Bronchial epithelial cell (primary cell): ENCODE measurements around the gene PLTP. TPM values are rescaled to one million over a fixed set of nuclear protein-coding genes. Genes with fewer than 3 reads are reported as not detected.

Experiments
- DNase-seq: peaks from one replicate; pipeline ENCODE4 v3.0.0-alpha.2; 2010; ENCODE audit warnings: low read depth
- FAIRE-seq: peaks from 2 replicates; lab custom pipeline; 2011; peaks lifted over from hg19 to GRCh38; lab: Jason Lieb, UNC
- H3K27me3 ChIP-seq: 2 replicates; pipeline ENCODE4 v1.5.1; 2011; ENCODE audit warnings: low read length; ENCODE audit not compliant: control insufficient read depth, insufficient read depth
- H3K36me3 ChIP-seq: 2 replicates; pipeline ENCODE4 v1.5.1; 2011; ENCODE audit warnings: low read length; ENCODE audit not compliant: control insufficient read depth, insufficient read depth
- H3K4me3 ChIP-seq: 2 replicates; pipeline ENCODE4 v1.5.1; 2011; ENCODE audit warnings: mild to moderate bottlenecking, low read depth, low read length, control low read depth
- CTCF ChIP-seq: IDR thresholded peaks from 2 replicates; pipeline ENCODE4 v1.5.1; 2011; ENCODE audit warnings: mild to moderate bottlenecking, moderate library complexity, low read length, control low read depth, inconsistent platforms; ENCODE audit not compliant: insufficient read depth, severe bottlenecking
- total RNA-seq: library from RNA; depleted of rRNA; stranded (reverse); fragments of >200 nt; gene quantifications from 2 replicates; pipeline ENCODE4 v1.2.1, GENCODE V29; 2014

PLTP gene
- total RNA-seq, 1 donor from 2014 or later, result 26.9 TPM

- H3K36me3 ChIP-seq, result peaks cover 7% of the 10 kb centered on the region
- H3K27me3 ChIP-seq, result no peaks in the 10 kb centered on the region
- DNase-seq, result peak; percentile 54
- FAIRE-seq, result no peak
- TF ChIP-seq CTCF, result peak; percentile 70
- H3K4me3 ChIP-seq, result peak overlapping the region; percentile 89
Observed at GRCh38 chr20:45890077-45890984, 21.6 kb downstream of the PLTP start.

GRCh38 chr20:45888681-45889080, 23.3 kb downstream of the PLTP start:
- H3K27me3 ChIP-seq, result no peaks in the 10 kb centered on the region
- no peak for DNase-seq
- no peak for FAIRE-seq
- H3K36me3 ChIP-seq, result peaks cover 2% of the 10 kb centered on the region
- no peak overlapping the region for H3K4me3 ChIP-seq
- TF ChIP-seq CTCF, result no peak

- TF ChIP-seq CTCF, result no peak
- H3K36me3 ChIP-seq, result peaks cover 9% of the 10 kb centered on the region
Observed at GRCh38 chr20:45887346-45887715, 24.6 kb downstream of the PLTP start, which contains the start of gene SPATA25. SPATA25 (minus strand) TSS chr20:45887622; CDS start chr20:45887590, 32 bp downstream.

GRCh38 chr20:45886590-45887345, 25.2 kb downstream of the PLTP start:
- FAIRE-seq, result no peak
- no peak for TF ChIP-seq CTCF

More at GRCh38 chr20:45887346-45887715, 24.6 kb downstream of the PLTP start, which contains the start of gene SPATA25:
- no peaks in the 10 kb centered on the region for H3K27me3 ChIP-seq
- no peak within 1 kb of the TSS for H3K4me3 ChIP-seq
- no peak for FAIRE-seq
- no peak for DNase-seq

GRCh38 chr20:45883100-45883469, 28.9 kb downstream of the PLTP start:
- FAIRE-seq, result no peak
- H3K4me3 ChIP-seq, result no peak overlapping the region
- TF ChIP-seq CTCF, result no peak
- no peak for DNase-seq
- H3K27me3 ChIP-seq, result no peaks in the 10 kb centered on the region
- H3K36me3 ChIP-seq, result peaks cover 10% of the 10 kb centered on the region

More at GRCh38 chr20:45886590-45887345, 25.2 kb downstream of the PLTP start:
- peaks cover 9% of the 10 kb centered on the region for H3K36me3 ChIP-seq
- H3K4me3 ChIP-seq, result no peak overlapping the region
- no peaks in the 10 kb centered on the region for H3K27me3 ChIP-seq
- no peak for DNase-seq
